Tibial artery (tissue), 4 donors: ENCODE results near the gene PARVA.
"Not testable (repeated sequence)": the region's sequence is repeated elsewhere in the genome, so short reads cannot be mapped to it uniquely, and the experiment has no call there.

Experiments used
- DNase-seq, 2 donors: peaks; one replicate each; pipeline ENCODE4 v3.0.0-alpha.2; 2019
- H3K27ac ChIP-seq, 2 donors: fragments of 200-600 bp; sonication (generic) in 1 of 2; 1 replicate in 1 of 2; 2 replicates in 1 of 2; pipeline ENCODE4 v1.5.1; 2018 to 2019; ENCODE audit warnings: mild to moderate bottlenecking in 1 of 2
- H3K27me3 ChIP-seq, 2 donors: fragments of 200-600 bp; sonication (generic) in 1 of 2; one replicate each; pipeline versions ENCODE4 v1.5.1 to v1.6.0; 2016 to 2019
- H3K36me3 ChIP-seq, 3 donors: fragments of 200-600 bp; sonication (generic) in 2 of 3; one replicate each; pipeline ENCODE4 v1.5.1; 2016 to 2019; ENCODE audit warnings: mild to moderate bottlenecking in 2 of 3
- H3K4me1 ChIP-seq, 4 donors: fragments of 200-600 bp; sonication (generic) in 2 of 4; 1 replicate in 3 of 4; 2 replicates in 1 of 4; pipeline ENCODE4 v1.5.1; 2016 to 2019
- H3K4me3 ChIP-seq, 2 donors: fragments of 200-600 bp; sonication (generic) in 1 of 2; 1 replicate in 1 of 2; 2 replicates in 1 of 2; pipeline ENCODE4 v1.5.1; 2018 to 2019; ENCODE audit warnings: mild to moderate bottlenecking in 2 of 2
- H3K9me3 ChIP-seq, 3 donors: fragments of 200-600 bp; sonication (generic) in 1 of 3; one replicate each; pipeline ENCODE4 v1.5.1; 2016 to 2019
- CTCF ChIP-seq, 2 experiments: fragments of 200-600 bp in 1 of 2; fragments of 450-650 bp in 1 of 2; IDR thresholded peaks; one replicate each; pipeline ENCODE4 v1.5.1; 2017 to 2019; ENCODE audit warnings: antibody characterized with exemption in 2 of 2, mild to moderate bottlenecking in 1 of 2, moderate library complexity in 1 of 2
- intact Hi-C: fragments of 100-400 bp; cut with DNase I; formaldehyde crosslinking; loops from one replicate; pipeline ENCODE4 v1.15.0; 2023; ENCODE audit warnings: low total_unique reads

PARVA gene

GRCh38 chr11:12517741-12518140 is 140.4 kb downstream of the PARVA start:
- Histone ChIP-seq H3K27me3 (no peaks in the 10 kb centered on the region), H3K27ac (no peak overlapping the region), H3K4me3 (no peak overlapping the region), H3K9me3 (no peaks in the 10 kb centered on the region), H3K36me3 (peaks cover 31 to 81% (median 74%) of the 10 kb centered on the region in 3 donors), H3K4me1 (peaks cover 0 to 6% (median 3%) of the 10 kb centered on the region in 4 donors)
- intact Hi-C loops = no loop called here
- DNase-seq = no peak
- TF ChIP-seq CTCF (IDR thresholded peaks at IDR 0.05) = no peak

GRCh38 chr11:12518606-12519385 is 141.4 kb downstream of the PARVA start:
- no peak for DNase-seq
- intact Hi-C loops = no loop called here
- TF ChIP-seq CTCF (IDR thresholded peaks at IDR 0.05) = no peak

GRCh38 chr11:12520054-12520453 is 142.7 kb downstream of the PARVA start:
- H3K4me1 ChIP-seq = peaks cover 0 to 6% (median 3%) of the 10 kb centered on the region in 4 donors
- peaks cover 26 to 79% (median 51%) of the 10 kb centered on the region in 3 donors for H3K36me3 ChIP-seq
- H3K4me3 ChIP-seq = no peak overlapping the region
- intact Hi-C loops = no loop called here
- no peaks in the 10 kb centered on the region for H3K9me3 ChIP-seq
- TF ChIP-seq CTCF (IDR thresholded peaks at IDR 0.05) = no peak
- DNase-seq = no peak
- H3K27ac ChIP-seq = no peak overlapping the region
- H3K27me3 ChIP-seq = no peaks in the 10 kb centered on the region

More at GRCh38 chr11:12518606-12519385, 141.4 kb downstream of the PARVA start:
- peaks cover 0 to 6% (median 3%) of the 10 kb centered on the region in 4 donors for H3K4me1 ChIP-seq
- H3K27ac ChIP-seq = no peak overlapping the region
- no peaks in the 10 kb centered on the region for H3K9me3 ChIP-seq
- no peaks in the 10 kb centered on the region for H3K27me3 ChIP-seq
- H3K4me3 ChIP-seq = no peak overlapping the region
- H3K36me3 ChIP-seq = peaks cover 33 to 76% (median 64%) of the 10 kb centered on the region in 3 donors

- H3K27ac ChIP-seq, H3K27me3 ChIP-seq, H3K4me1 ChIP-seq, H3K4me3 ChIP-seq, intact Hi-C loops, H3K9me3 ChIP-seq, DNase-seq: not testable (repeated sequence)
- peaks cover 26 to 78% (median 46%) of the 10 kb centered on the region in 3 donors for H3K36me3 ChIP-seq
Measured at GRCh38 chr11:12520576-12520975, 143.2 kb downstream of the PARVA start.

GRCh38 chr11:12523180-12523924 is 146.0 kb downstream of the PARVA start:
- no peak overlapping the region for H3K4me3 ChIP-seq
- H3K36me3 ChIP-seq = peaks cover 32 to 72% (median 42%) of the 10 kb centered on the region in 3 donors
- intact Hi-C loops = no loop called here
- TF ChIP-seq CTCF (IDR thresholded peaks at IDR 0.05) = no peak
- DNase-seq = peak in 1 of 2 donors; percentile 56
- H3K9me3 ChIP-seq = no peaks in the 10 kb centered on the region
- H3K27me3 ChIP-seq = no peaks in the 10 kb centered on the region
- no peaks in the 10 kb centered on the region for H3K4me1 ChIP-seq
- H3K27ac ChIP-seq = no peak overlapping the region

- H3K4me1 ChIP-seq = peaks cover 0 to 9% (median 1%) of the 10 kb centered on the region in 4 donors
- peak in 1 of 2 donors; percentile 79 for DNase-seq
- intact Hi-C loops = no loop called here
- no peak overlapping the region for H3K4me3 ChIP-seq
- no peak overlapping the region for H3K27ac ChIP-seq
- no peaks in the 10 kb centered on the region for H3K27me3 ChIP-seq
- peaks cover 31 to 66% (median 37%) of the 10 kb centered on the region in 3 donors for H3K36me3 ChIP-seq
- TF ChIP-seq CTCF (IDR thresholded peaks at IDR 0.05) = no peak
- no peaks in the 10 kb centered on the region for H3K9me3 ChIP-seq
Measured at GRCh38 chr11:12524865-12525264, 147.5 kb downstream of the PARVA start.
